Measurements from ENCODE around the gene SWT1.
"Not testable (repeated sequence)": the region's sequence is repeated elsewhere in the genome, so short reads cannot be mapped to it uniquely, and the experiment has no call there.

GRCh38 chr1:185321653-185322221 lies 164.8 kb downstream of the SWT1 start:
- TF ChIP-seq CTCF (IDR thresholded peaks at IDR 0.05; ENCODE audit: insufficient read depth, low read length); REST (IDR thresholded peaks at IDR 0.05; ENCODE audit: insufficient replicate concordance, low read depth): not testable (repeated sequence)
